GM23338 (cell line): Measurements from ENCODE around the gene NDST4. TPM values are rescaled to one million over a fixed set of nuclear protein-coding genes. Genes with fewer than 3 reads are reported as not detected.

ENCODE experiments used
- CREB1 ChIP-seq: fragments of 250-450 bp; sonication (Bioruptor Pico); IDR thresholded peaks from 2 replicates; pipeline ENCODE4 v1.5.0; 2020; ENCODE audit warnings: low read depth, mild to moderate bottlenecking, moderate library complexity
- EZH2 ChIP-seq: fragments of 200-600 bp; sonication (generic); IDR thresholded peaks from one replicate; pipeline ENCODE4 v1.8.0; 2017; ENCODE audit warnings: antibody characterized with exemption, mild to moderate bottlenecking, low read depth; ENCODE audit not compliant: unreplicated experiment
- EZH2phosphoT487 ChIP-seq: fragments of 200-600 bp; sonication (generic); IDR thresholded peaks from one replicate; pipeline ENCODE4 v1.8.1; 2018; ENCODE audit warnings: antibody characterized with exemption; ENCODE audit not compliant: unreplicated experiment
- JUNB ChIP-seq: IDR thresholded peaks from one replicate; pipeline ENCODE4 v1.6.1; 2016; ENCODE audit warnings: antibody characterized with exemption; ENCODE audit not compliant: unreplicated experiment
- NANOG ChIP-seq: IDR thresholded peaks from 2 replicates; pipeline ENCODE4 v1.6.1; 2016; ENCODE audit warnings: antibody characterized with exemption, borderline replicate concordance
- ZNF114 ChIP-seq: fragments of 250-450 bp; sonication (Bioruptor Pico); IDR thresholded peaks from 2 replicates; pipeline ENCODE4 v1.5.0; 2020; ENCODE audit warnings: mild to moderate bottlenecking, moderate library complexity
- polyA plus RNA-seq: library from polyadenylated mRNA; unstranded; fragments of >200 nt; fragmentation: Nextera tagmentation; extraction: Ambion mirVana; gene quantifications from 2 replicates; pipeline ENCODE4 v1.2.1, GENCODE V29; 2016
- small RNA-seq: library from RNA; depleted of rRNA; stranded (forward); fragments of <200 nt; gene quantifications from one replicate; pipeline ENCODE3, GENCODE V24; 2014; ENCODE audit warnings: low replicate concordance
- total RNA-seq: library from RNA; depleted of rRNA; stranded (reverse); fragments of >200 nt; shearing (Covaris generic); gene quantifications from 2 replicates; pipeline ENCODE4 v1.2.3, GENCODE V29; 2014
- TF ChIP-seq, protein P1 (sequence below): fragments of 250-450 bp; sonication (Bioruptor Pico); IDR thresholded peaks from 2 replicates; pipeline ENCODE4 v1.5.0; 2020; ENCODE audit warnings: mild to moderate bottlenecking, moderate library complexity
- TF ChIP-seq, protein P2 (sequence below): IDR thresholded peaks from one replicate; pipeline ENCODE4 v1.6.1; 2018; ENCODE audit warnings: antibody characterized with exemption; ENCODE audit not compliant: unreplicated experiment

The NDST4 gene
- total and polyA plus RNA-seq, 2 experiments from 2014 or later: not detected

DNA sequence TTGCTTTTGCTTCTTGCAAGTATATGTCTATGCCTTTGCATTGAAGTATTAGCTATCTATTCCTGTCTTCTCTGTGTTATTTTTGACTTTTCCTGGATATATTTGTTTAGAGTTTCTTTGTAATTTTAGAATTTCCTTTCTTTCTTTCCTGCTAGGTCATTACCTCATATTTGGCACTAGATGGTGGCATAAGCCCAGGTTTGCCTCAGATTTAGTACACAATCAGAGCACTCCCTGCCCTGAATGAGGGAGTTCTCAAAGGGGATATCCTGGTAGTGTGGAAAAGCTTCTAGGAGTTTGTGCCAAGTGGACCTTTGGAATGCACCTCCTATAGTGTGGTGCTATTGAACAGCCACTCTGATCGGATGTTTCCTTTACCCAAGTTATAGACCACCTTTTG is 333.2 kb downstream of the NDST4 start (continued):
- TF ChIP-seq, protein P1, sequence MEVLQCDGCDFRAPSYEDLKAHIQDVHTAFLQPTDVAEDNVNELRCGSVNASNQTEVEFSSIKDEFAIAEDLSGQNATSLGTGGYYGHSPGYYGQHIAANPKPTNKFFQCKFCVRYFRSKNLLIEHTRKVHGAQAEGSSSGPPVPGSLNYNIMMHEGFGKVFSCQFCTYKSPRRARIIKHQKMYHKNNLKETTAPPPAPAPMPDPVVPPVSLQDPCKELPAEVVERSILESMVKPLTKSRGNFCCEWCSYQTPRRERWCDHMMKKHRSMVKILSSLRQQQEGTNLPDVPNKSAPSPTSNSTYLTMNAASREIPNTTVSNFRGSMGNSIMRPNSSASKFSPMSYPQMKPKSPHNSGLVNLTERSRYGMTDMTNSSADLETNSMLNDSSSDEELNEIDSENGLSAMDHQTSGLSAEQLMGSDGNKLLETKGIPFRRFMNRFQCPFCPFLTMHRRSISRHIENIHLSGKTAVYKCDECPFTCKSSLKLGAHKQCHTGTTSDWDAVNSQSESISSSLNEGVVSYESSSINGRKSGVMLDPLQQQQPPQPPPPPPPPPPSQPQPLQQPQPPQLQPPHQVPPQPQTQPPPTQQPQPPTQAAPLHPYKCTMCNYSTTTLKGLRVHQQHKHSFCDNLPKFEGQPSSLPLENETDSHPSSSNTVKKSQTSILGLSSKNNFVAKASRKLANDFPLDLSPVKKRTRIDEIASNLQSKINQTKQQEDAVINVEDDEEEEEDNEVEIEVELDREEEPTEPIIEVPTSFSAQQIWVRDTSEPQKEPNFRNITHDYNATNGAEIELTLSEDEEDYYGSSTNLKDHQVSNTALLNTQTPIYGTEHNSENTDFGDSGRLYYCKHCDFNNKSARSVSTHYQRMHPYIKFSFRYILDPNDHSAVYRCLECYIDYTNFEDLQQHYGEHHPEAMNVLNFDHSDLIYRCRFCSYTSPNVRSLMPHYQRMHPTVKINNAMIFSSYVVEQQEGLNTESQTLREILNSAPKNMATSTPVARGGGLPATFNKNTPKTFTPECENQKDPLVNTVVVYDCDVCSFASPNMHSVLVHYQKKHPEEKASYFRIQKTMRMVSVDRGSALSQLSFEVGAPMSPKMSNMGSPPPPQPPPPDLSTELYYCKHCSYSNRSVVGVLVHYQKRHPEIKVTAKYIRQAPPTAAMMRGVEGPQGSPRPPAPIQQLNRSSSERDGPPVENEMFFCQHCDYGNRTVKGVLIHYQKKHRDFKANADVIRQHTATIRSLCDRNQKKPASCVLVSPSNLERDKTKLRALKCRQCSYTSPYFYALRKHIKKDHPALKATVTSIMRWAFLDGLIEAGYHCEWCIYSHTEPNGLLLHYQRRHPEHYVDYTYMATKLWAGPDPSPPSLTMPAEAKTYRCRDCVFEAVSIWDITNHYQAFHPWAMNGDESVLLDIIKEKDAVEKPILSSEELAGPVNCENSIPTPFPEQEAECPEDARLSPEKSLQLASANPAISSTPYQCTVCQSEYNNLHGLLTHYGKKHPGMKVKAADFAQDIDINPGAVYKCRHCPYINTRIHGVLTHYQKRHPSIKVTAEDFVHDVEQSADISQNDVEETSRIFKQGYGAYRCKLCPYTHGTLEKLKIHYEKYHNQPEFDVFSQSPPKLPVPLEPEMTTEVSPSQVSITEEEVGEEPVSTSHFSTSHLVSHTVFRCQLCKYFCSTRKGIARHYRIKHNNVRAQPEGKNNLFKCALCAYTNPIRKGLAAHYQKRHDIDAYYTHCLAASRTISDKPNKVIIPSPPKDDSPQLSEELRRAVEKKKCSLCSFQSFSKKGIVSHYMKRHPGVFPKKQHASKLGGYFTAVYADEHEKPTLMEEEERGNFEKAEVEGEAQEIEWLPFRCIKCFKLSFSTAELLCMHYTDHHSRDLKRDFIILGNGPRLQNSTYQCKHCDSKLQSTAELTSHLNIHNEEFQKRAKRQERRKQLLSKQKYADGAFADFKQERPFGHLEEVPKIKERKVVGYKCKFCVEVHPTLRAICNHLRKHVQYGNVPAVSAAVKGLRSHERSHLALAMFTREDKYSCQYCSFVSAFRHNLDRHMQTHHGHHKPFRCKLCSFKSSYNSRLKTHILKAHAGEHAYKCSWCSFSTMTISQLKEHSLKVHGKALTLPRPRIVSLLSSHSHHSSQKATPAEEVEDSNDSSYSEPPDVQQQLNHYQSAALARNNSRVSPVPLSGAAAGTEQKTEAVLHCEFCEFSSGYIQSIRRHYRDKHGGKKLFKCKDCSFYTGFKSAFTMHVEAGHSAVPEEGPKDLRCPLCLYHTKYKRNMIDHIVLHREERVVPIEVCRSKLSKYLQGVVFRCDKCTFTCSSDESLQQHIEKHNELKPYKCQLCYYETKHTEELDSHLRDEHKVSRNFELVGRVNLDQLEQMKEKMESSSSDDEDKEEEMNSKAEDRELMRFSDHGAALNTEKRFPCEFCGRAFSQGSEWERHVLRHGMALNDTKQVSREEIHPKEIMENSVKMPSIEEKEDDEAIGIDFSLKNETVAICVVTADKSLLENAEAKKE (CRISPR knock-in tag): 0 out of 2 replicates have a peak, but pooled peaks have one; percentile 30
- TF ChIP-seq CREB1 (CRISPR knock-in tag) (no peak), EZH2 (no peak), EZH2phosphoT487 (no peak), ZNF114 (CRISPR knock-in tag) (no peak), NANOG (no peak), JUNB (no peak)
- TF ChIP-seq, protein P2, sequence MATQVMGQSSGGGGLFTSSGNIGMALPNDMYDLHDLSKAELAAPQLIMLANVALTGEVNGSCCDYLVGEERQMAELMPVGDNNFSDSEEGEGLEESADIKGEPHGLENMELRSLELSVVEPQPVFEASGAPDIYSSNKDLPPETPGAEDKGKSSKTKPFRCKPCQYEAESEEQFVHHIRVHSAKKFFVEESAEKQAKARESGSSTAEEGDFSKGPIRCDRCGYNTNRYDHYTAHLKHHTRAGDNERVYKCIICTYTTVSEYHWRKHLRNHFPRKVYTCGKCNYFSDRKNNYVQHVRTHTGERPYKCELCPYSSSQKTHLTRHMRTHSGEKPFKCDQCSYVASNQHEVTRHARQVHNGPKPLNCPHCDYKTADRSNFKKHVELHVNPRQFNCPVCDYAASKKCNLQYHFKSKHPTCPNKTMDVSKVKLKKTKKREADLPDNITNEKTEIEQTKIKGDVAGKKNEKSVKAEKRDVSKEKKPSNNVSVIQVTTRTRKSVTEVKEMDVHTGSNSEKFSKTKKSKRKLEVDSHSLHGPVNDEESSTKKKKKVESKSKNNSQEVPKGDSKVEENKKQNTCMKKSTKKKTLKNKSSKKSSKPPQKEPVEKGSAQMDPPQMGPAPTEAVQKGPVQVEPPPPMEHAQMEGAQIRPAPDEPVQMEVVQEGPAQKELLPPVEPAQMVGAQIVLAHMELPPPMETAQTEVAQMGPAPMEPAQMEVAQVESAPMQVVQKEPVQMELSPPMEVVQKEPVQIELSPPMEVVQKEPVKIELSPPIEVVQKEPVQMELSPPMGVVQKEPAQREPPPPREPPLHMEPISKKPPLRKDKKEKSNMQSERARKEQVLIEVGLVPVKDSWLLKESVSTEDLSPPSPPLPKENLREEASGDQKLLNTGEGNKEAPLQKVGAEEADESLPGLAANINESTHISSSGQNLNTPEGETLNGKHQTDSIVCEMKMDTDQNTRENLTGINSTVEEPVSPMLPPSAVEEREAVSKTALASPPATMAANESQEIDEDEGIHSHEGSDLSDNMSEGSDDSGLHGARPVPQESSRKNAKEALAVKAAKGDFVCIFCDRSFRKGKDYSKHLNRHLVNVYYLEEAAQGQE: no peak

Small RNA genes lying within 50 kb of the gene (small RNA-seq; reads per million reads assigned to genes)
- not detected for gene RN7SL808P
